Sigmoid colon (tissue), 4 donors: Measurements from ENCODE around the gene HS1BP3.

ENCODE experiments used
- CTCF ChIP-seq, 4 experiments: fragments of 450-650 bp in 3 of 4; fragments of 200-600 bp in 1 of 4; IDR thresholded peaks; one replicate each; pipeline ENCODE4 v1.5.1; 2016 to 2019; ENCODE audit warnings: antibody characterized with exemption in 4 of 4, mild to moderate bottlenecking in 3 of 4, moderate library complexity in 2 of 4
- EP300 ChIP-seq, 4 donors: sonication (generic); formaldehyde crosslinking; IDR thresholded peaks; one replicate each; pipeline ENCODE4 v1.6.1; 2017; ENCODE audit warnings: antibody characterized with exemption in 4 of 4
- POLR2A ChIP-seq, 2 donors: fragments of 450-650 bp; IDR thresholded peaks; one replicate each; pipeline ENCODE4 v1.6.1; 2016; ENCODE audit warnings: antibody characterized with exemption in 2 of 2, mild to moderate bottlenecking in 2 of 2, moderate library complexity in 2 of 2

- no peak for TF ChIP-seq POLR2A (IDR thresholded peaks at IDR 0.05)
- no peak for TF ChIP-seq CTCF (IDR thresholded peaks at IDR 0.05)
- no peak for TF ChIP-seq EP300 (IDR thresholded peaks at IDR 0.05)
Measured at GRCh38 chr2:20620696-20621365, 30.1 kb downstream of the HS1BP3 start.
